GM12874 (cell line): ENCODE measurements around the gene ST14.

Experiments used
- TF ChIP-seq, protein P1 (sequence below): IDR thresholded peaks from 2 replicates; pipeline ENCODE4 v1.5.1; 2011; ENCODE audit warnings: low read depth, mild to moderate bottlenecking, control low read depth, low read length, moderate library complexity; ENCODE audit not compliant: insufficient read depth

The ST14 gene

DNA sequence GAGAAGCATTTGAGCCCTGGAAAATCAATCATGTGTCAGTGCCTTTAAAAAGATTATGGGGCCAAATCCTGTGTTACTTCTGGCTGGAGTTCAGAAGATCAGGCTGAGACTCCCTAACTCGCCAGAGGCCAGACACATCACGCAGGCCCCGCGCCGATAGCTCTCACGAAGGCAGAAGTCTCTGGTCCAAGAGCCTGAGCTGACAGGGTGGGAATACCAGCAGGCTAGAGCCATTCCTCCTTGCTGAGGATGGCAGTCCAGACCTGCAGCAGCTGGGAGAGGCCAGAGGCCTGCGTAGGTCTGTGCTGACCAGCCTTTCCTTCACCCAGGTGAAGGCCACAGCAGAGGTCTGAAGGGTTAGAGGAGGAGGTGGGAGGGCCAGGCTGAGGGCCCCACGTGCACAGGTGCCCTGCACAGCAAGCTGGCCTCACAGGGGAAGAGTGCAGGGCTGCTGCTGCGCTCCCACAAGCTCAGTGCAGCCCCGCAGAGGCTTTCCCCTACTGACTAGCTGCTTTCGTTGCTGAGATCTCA is 52.9 kb downstream of the ST14 start:
- TF ChIP-seq, protein P1, sequence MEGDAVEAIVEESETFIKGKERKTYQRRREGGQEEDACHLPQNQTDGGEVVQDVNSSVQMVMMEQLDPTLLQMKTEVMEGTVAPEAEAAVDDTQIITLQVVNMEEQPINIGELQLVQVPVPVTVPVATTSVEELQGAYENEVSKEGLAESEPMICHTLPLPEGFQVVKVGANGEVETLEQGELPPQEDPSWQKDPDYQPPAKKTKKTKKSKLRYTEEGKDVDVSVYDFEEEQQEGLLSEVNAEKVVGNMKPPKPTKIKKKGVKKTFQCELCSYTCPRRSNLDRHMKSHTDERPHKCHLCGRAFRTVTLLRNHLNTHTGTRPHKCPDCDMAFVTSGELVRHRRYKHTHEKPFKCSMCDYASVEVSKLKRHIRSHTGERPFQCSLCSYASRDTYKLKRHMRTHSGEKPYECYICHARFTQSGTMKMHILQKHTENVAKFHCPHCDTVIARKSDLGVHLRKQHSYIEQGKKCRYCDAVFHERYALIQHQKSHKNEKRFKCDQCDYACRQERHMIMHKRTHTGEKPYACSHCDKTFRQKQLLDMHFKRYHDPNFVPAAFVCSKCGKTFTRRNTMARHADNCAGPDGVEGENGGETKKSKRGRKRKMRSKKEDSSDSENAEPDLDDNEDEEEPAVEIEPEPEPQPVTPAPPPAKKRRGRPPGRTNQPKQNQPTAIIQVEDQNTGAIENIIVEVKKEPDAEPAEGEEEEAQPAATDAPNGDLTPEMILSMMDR = no peak

DNA sequence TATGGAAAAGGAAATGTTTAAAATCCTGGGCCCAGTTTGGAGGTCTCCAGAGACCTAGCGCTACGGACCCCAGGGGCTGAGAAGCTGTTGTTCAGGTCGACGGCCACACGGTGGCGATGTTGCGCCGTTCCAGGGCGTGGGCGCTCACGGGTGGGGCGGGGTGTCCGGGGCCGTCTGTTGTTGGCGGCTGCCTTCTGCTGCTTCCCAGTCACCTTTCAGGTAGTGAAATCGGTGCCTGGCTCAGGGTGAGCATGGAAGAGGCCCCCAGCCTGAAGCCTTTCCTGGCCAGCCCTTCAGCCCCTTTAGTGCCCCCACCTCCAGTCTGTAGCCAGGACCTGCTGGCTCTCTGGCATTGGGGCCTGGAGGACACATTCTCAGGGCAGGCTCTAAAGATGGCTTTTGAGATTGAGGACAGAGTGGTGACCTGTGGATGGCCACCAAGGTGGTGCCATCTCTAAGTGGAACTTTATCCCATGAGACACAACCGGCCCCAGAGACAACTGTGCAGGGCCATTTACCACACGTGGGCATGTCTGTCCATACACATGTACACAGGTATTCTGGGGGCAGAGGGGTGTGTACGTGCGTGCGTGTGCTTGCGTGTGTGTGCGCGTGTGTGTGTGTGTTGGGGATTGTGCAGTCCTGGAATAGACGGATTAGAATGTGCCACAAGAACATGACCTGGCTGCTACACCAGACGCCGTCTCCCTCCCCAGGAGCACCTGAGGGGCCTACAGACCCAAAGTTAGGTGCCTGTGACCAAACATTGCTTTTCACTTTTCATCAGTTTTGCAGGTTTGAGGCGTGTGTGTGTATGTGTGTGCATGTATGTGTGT is 53.8 kb downstream of the ST14 start:
- TF ChIP-seq, protein P1 = peak; percentile 95

DNA sequence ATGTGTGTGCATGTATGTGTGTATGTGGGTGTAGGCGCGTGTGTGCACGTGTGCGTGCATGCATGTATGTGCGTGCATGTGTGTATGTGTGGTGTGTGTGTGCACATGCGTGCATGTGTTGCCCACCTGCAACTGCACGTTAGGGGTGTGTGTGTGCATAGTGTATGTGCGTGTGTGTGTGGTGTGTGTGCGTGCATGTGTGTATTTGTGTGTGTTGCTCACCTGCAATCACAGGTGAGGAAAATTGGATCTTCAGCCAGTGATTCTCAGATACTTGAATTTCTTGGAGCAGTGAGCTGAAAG is 54.3 kb downstream of the ST14 start:
- TF ChIP-seq, protein P1 = no peak

DNA sequence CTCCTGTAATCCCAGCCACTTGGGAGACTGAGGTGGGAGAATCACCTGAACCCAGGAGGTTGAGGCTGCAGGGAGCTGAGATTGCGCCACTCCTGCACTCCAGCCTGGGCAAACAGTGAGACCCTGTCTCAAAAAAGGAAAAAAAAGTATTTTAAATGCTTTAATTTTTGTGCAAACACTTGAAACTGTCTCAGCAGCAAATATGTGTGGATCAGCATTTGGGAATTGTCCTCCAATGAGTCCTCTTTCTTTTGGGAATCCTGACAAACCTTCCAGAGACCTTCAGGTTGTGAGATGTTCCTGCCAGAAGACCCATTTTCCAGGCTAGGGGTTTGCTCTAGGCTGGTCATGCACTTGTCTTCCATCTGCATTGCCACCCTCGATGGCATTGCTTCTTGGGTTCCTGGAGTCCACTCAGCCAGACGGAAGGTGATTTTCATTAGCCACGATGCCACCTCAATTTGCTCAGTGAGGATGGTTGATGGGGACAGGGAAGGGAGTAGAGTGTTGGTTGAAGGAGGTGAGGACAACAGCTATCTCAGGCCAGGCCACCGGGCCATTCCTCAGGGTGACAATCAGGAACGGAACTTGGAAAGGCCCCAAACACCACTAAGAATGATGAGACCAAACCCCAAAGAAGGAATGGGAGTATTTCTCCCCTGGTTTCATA is 55.4 kb downstream of the ST14 start:
- TF ChIP-seq, protein P1 = no peak

DNA sequence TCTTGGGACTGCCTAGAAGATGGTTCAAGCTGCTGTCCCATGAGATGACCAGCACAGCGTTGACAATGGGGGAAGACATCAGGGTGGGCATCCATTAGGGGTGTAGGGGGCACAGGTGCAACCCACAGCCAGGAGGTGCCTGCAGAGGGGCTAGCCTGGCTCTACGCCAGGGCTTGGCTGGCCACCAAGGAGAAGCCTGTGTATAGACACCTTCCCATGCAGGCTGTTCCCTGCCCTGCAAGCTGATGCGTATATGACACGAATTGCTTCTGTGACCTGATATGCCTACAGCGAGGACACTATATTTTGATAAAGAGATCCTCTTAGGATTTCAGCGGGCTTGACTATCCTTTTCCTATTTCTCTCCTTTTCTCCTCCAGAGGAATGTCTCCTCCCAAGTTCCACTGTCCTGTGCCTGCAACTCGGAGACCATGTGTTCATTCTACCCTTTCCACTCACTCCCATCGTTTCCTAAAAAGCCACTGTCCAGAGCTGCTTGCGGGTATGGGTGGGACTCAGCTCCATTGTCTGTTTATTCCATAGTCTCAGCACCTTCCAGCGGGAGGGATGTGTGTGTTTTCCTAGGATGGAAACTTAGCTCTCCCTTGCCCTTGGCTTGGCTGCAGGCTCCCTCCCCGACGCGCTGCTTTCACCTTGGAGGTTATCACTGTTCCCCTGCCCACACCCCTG is 56.1 kb downstream of the ST14 start:
- TF ChIP-seq, protein P1 = no peak

DNA sequence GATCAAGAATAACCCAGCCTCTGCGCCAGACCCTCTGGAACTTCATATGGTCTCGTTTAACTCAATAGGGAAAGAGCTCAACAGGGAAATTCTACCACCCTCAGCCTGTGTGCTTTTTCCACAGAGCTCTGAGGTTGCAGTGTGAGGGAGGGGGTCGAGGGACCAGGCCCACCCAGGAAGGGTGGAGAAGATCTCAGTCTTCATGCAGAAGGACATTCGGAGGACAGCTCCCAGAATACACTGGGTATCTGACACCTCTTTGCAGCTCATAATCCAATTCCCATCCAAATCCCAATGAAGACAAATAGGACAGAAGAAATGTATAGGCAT is 56.6 kb downstream of the ST14 start:
- TF ChIP-seq, protein P1 = no peak

DNA sequence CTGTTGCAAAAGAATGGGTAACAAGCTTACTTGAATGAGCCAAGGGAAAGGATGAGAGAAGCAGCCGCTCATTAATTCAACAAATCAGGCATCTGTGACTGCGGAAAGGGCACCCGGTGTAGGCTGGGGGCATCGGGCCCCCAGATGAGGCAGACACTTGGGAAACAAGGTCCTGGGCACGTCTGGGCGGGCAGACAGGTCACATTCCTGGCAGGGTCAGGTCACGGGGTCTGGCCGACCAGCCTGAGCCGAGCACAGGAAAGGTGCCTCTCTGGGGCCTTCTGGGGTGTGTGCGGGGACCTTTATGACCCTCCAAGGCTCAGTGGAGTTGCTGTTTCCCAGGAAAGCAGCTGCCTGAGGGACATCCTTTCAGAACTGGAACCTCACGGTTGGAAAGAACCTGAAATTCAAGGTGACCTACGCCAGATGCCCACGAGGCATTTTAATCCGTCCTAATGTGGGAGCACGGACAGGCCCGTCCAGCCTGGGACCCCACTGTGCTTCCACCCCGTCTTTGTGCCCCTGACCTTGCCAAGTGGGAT is 57.1 kb downstream of the ST14 start:
- TF ChIP-seq, protein P1 = no peak
